WERI-Rb-1 (cell line): ENCODE data around the gene ANO4.

ENCODE experiments used
- DNase-seq: peaks from one replicate; pipeline ENCODE4 v3.0.0-alpha.2; 2020
- H3K27ac ChIP-seq: fragments of 250-450 bp; sonication (Bioruptor Pico); 2 replicates; pipeline ENCODE4 v1.5.1; 2020; ENCODE audit warnings: mild to moderate bottlenecking, moderate library complexity
- H3K27me3 ChIP-seq: fragments of 250-450 bp; sonication (Bioruptor Pico); 2 replicates; pipeline ENCODE4 v1.5.1; 2021; ENCODE audit warnings: mild to moderate bottlenecking, low read depth, moderate library complexity; ENCODE audit not compliant: insufficient read depth, severe bottlenecking
- H3K36me3 ChIP-seq: fragments of 250-450 bp; sonication (Bioruptor Pico); 2 replicates; pipeline ENCODE4 v1.5.1; 2020; ENCODE audit warnings: mild to moderate bottlenecking, moderate library complexity
- H3K4me3 ChIP-seq: 2 replicates; pipeline ENCODE4 v1.5.1; 2011; ENCODE audit warnings: low read depth, mild to moderate bottlenecking, control low read depth, low read length
- H3K9me3 ChIP-seq: fragments of 250-450 bp; sonication (Bioruptor Pico); 2 replicates; pipeline ENCODE4 v1.5.1; 2021; ENCODE audit warnings: mild to moderate bottlenecking, moderate library complexity; ENCODE audit not compliant: severe bottlenecking
- TF ChIP-seq, protein P1 (sequence below): IDR thresholded peaks from 2 replicates; pipeline ENCODE4 v1.5.1; 2011; ENCODE audit warnings: low read depth, mild to moderate bottlenecking, control low read depth, inconsistent platforms, low read length

ANO4 gene

DNA sequence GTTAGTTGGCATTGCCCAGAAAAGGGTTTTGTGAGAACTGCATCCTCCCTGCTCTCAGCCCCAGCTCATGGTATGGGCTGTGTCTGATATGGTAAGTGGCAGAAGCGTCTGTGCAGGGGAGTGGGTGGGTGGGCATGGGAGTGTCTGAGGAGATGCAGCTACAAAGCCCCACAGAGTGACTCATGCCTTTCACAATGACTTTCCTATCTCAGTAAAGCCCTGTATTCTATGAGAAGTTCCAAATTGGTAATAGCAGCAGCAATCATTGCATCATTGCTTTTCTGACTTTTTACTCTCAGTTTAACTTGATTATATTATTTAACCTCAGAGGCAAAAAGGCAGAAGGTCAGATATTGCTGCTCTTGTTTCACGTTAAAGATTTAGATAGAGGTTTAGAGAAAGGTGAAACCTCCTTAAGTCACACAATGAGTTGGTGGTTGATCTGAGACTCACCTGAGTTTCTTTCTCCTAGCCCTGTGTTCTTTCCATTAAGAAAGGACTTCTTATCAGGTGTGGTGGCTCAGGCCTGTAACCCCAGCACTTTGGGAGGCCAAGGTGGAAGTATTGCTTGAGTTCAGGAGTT, 243.8 kb downstream of the ANO4 start:
- H3K4me3 ChIP-seq: no peak overlapping the region
- H3K36me3 ChIP-seq: no peaks in the 10 kb centered on the region
- H3K27ac ChIP-seq: no peak overlapping the region
- no peaks in the 10 kb centered on the region for H3K9me3 ChIP-seq
- DNase-seq: no peak
- TF ChIP-seq, protein P1, sequence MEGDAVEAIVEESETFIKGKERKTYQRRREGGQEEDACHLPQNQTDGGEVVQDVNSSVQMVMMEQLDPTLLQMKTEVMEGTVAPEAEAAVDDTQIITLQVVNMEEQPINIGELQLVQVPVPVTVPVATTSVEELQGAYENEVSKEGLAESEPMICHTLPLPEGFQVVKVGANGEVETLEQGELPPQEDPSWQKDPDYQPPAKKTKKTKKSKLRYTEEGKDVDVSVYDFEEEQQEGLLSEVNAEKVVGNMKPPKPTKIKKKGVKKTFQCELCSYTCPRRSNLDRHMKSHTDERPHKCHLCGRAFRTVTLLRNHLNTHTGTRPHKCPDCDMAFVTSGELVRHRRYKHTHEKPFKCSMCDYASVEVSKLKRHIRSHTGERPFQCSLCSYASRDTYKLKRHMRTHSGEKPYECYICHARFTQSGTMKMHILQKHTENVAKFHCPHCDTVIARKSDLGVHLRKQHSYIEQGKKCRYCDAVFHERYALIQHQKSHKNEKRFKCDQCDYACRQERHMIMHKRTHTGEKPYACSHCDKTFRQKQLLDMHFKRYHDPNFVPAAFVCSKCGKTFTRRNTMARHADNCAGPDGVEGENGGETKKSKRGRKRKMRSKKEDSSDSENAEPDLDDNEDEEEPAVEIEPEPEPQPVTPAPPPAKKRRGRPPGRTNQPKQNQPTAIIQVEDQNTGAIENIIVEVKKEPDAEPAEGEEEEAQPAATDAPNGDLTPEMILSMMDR: no peak
- no peaks in the 10 kb centered on the region for H3K27me3 ChIP-seq

DNA sequence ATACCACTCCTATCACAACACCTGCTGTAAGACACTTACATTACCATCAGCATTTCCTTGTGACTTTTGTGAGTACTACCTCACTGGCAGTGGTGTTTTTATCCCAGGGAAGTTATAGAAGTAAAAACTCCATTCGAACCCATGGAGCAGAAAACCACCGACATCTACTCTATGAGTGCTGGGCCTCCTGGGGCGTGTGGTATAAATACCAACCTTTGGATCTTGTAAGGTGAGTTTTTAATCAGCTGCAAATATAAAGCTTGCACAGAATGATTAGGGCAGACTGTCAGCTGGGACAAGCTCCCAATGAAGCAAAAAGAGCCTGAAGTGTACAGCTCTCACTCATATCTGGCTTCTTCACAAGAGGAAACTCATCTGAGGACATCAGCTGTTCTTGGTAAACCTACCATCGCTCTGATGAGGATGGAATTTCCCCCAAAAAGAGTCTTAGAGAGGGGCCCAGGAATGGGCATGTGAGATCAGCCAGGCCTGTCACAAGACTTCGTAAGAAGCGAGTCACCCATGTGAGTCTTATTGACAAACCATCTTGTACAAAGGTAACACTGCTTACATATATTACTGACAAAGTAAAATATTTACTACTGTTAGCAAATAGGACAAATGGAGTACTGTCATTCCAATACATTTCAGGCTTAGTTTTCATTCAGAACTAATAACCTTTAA, 245.4 kb downstream of the ANO4 start:
- no peak for DNase-seq
- no peak overlapping the region for H3K4me3 ChIP-seq
- H3K27me3 ChIP-seq: no peaks in the 10 kb centered on the region
- no peak overlapping the region for H3K27ac ChIP-seq
- H3K9me3 ChIP-seq: no peaks in the 10 kb centered on the region
- TF ChIP-seq, protein P1: no peak
- no peaks in the 10 kb centered on the region for H3K36me3 ChIP-seq

DNA sequence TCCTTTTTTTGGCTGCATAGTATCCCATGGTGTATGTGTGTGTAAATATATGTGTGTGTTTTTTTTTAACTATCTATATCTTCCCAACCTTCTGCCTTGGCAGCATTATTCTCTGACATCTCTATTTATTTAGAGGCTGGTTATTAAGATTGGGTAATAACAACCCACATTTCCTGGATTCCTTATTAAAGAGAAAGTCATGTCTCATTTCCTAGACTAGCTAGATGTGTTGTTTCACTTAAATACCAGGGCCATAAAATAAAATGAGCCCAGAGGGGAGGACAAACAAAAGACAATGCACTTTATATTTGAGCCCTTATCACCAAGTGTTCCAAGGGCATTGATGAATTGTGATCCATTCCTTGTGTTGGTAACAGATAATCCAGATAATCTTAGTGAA, 246.4 kb downstream of the ANO4 start:
- TF ChIP-seq, protein P1: no peak
- DNase-seq: no peak
- Histone ChIP-seq H3K36me3 (no peaks in the 10 kb centered on the region), H3K4me3 (no peak overlapping the region), H3K9me3 (no peaks in the 10 kb centered on the region), H3K27me3 (no peaks in the 10 kb centered on the region), H3K27ac (no peak overlapping the region)

DNA sequence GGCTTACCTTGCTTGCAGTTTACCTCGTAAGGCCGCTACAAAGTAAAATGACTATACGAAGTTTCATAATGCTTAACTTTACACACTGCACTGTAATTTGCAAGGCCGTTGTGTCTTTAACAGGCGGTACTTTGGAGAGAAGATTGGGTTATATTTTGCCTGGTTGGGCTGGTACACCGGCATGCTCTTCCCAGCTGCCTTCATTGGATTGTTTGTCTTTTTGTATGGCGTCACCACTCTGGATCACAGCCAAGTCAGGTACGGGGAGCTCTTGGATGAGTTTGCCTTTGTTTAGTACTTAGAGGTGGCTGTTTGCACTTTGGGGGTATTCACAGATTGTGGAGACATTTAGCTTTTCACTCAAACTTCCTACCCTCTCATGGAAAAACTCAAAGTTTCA, 247.6 kb downstream of the ANO4 start:
- H3K27ac ChIP-seq: no peak overlapping the region
- H3K36me3 ChIP-seq: no peaks in the 10 kb centered on the region
- no peak for DNase-seq
- H3K9me3 ChIP-seq: no peaks in the 10 kb centered on the region
- TF ChIP-seq, protein P1: no peak
- no peak overlapping the region for H3K4me3 ChIP-seq
- no peaks in the 10 kb centered on the region for H3K27me3 ChIP-seq

DNA sequence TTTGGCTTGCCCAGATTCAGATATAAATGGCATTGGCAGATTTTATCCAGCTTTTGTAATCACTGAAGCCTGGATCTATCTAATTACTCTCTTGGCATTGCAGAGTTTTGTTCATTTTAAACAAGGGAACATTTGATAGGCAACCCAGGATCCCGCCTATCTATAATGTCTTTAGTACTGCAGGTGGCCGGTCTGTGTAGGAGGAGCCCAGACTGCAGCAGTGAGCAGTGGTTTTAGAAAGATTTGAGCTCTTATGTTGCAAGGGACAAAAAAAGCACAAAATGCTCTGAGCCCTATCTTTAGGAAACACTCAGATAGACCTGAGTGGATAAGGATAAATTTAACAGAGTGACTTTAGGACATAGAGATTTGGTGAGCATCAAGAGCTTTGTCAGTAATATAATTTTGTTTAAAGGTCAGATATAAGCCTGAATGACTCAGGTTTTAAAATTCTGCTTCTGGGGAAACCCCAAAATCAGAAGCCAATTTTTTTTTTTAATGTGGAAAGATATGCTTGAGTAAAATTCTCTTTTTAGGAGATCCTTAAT, 250.0 kb downstream of the ANO4 start:
- Histone ChIP-seq H3K36me3 (no peaks in the 10 kb centered on the region), H3K4me3 (no peak overlapping the region), H3K27me3 (no peaks in the 10 kb centered on the region), H3K9me3 (no peaks in the 10 kb centered on the region), H3K27ac (no peak overlapping the region)
- TF ChIP-seq, protein P1: no peak
- DNase-seq: no peak
